ENCODE measurements around the gene YPEL1.
"Not testable (repeated sequence)": the region's sequence is repeated elsewhere in the genome, so short reads cannot be mapped to it uniquely, and the experiment has no call there.

The YPEL1 gene

DNA sequence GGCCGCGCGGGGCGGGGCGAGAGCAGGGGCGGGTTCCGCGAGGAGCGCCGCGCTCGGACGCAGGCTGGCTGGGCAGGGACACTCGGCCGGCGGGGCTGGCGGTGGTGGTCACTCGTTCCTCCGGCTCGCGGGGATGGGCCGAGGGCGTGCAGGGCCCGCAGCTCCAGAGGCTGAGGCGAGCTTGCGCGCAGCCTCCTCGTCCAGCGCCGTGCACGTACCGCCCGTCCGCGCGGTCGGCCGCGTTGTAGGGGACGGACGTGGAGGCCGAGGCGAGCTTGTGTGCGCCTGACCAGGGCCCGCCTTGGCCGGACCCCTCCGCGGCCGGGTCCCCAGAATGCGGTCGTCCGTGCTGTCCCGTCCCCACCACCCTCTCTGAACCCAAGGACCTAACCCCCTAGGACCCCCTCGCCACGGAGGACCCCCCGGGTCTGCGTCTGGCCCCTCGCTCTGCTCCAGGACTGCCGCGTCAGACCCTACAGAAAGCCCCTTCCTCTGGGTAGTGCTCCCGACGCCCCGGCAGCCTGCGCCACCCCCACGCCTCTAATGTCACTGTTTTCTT is 569 bp upstream of the YPEL1 start:
- peak overlapping the region; percentile 40 for H3K4me3 ChIP-seq (ENCODE audit: insufficient read depth, low read depth, low read length)
- H3K27ac ChIP-seq (ENCODE audit: insufficient read depth, low read depth, low read length, poor library complexity, severe bottlenecking), result no peak overlapping the region
- peaks cover 18% of the 10 kb centered on the region for H3K27me3 ChIP-seq (ENCODE audit: control insufficient read depth, insufficient read depth, low read length, poor library complexity, severe bottlenecking)
- H3K36me3 ChIP-seq (ENCODE audit: control insufficient read depth, insufficient read depth, low read length), result no peaks in the 10 kb centered on the region
- no peaks in the 10 kb centered on the region for H3K9me3 ChIP-seq (ENCODE audit: control insufficient read depth, low read length)
- H3K4me1 ChIP-seq (ENCODE audit: control insufficient read depth, insufficient read depth, low read length), result no peaks in the 10 kb centered on the region
- WGBS, 2 experiments, result 10% methylated on average over 64 to 65 of the region's 65 CpGs

DNA sequence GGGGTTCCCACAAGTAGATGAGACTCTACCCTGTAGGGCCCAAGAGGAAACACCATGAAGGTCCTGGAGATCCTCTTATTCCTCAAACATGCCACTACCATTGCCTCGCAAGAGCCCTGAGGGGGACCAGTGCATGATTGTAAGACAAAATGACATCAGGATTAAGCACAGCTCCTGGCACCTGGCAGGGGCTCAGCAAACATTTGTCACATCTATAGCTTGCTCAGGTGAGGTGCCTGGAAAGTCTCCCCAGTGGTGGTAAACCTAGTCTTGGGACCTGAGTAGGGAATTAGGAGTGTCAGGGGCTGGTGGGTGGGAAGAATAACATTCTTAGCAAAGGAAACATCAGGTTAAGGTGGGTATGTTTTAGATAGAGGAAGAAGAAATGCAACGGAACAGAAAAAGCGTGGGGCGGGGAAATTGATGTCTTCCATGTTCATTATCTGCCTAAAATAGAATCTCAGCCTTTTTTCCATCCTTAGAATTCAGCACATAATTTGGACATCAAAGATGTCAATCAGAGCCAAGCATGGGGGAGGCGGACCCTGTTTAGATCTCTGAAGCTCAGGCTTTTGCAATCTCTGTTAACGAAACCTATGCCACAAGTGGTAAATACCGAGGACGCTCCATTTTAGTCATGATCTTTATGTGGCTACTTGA is 924 bp downstream of the YPEL1 start:
- WGBS, 2 experiments, result 36 to 43% methylated on average over 8 of the region's 8 CpGs
- H3K27ac ChIP-seq (ENCODE audit: insufficient read depth, low read depth, low read length, poor library complexity, severe bottlenecking), result peak overlapping the region; percentile 94

GRCh38 chr22:21731503-21731902 is 4.1 kb downstream of the YPEL1 start:
- H3K9me3 ChIP-seq (ENCODE audit: control insufficient read depth, low read length), result no peaks in the 10 kb centered on the region
- H3K36me3 ChIP-seq (ENCODE audit: control insufficient read depth, insufficient read depth, low read length), result no peaks in the 10 kb centered on the region
- no peak overlapping the region for H3K4me3 ChIP-seq (ENCODE audit: insufficient read depth, low read depth, low read length)
- no peak overlapping the region for H3K27ac ChIP-seq (ENCODE audit: insufficient read depth, low read depth, low read length, poor library complexity, severe bottlenecking)
- H3K4me1 ChIP-seq (ENCODE audit: control insufficient read depth, insufficient read depth, low read length), result no peaks in the 10 kb centered on the region
- H3K27me3 ChIP-seq (ENCODE audit: control insufficient read depth, insufficient read depth, low read length, poor library complexity, severe bottlenecking), result peaks cover 1% of the 10 kb centered on the region
- WGBS, 2 experiments, result 92 to 93% methylated on average over 5 of the region's 5 CpGs

More for the DNA sequence above, 924 bp downstream of the YPEL1 start:
- no peaks in the 10 kb centered on the region for H3K9me3 ChIP-seq (ENCODE audit: control insufficient read depth, low read length)
- peak overlapping the region; percentile 70 for H3K4me3 ChIP-seq (ENCODE audit: insufficient read depth, low read depth, low read length)
- H3K36me3 ChIP-seq (ENCODE audit: control insufficient read depth, insufficient read depth, low read length), result no peaks in the 10 kb centered on the region
- peaks cover 15% of the 10 kb centered on the region for H3K27me3 ChIP-seq (ENCODE audit: control insufficient read depth, insufficient read depth, low read length, poor library complexity, severe bottlenecking)
- no peaks in the 10 kb centered on the region for H3K4me1 ChIP-seq (ENCODE audit: control insufficient read depth, insufficient read depth, low read length)

DNA sequence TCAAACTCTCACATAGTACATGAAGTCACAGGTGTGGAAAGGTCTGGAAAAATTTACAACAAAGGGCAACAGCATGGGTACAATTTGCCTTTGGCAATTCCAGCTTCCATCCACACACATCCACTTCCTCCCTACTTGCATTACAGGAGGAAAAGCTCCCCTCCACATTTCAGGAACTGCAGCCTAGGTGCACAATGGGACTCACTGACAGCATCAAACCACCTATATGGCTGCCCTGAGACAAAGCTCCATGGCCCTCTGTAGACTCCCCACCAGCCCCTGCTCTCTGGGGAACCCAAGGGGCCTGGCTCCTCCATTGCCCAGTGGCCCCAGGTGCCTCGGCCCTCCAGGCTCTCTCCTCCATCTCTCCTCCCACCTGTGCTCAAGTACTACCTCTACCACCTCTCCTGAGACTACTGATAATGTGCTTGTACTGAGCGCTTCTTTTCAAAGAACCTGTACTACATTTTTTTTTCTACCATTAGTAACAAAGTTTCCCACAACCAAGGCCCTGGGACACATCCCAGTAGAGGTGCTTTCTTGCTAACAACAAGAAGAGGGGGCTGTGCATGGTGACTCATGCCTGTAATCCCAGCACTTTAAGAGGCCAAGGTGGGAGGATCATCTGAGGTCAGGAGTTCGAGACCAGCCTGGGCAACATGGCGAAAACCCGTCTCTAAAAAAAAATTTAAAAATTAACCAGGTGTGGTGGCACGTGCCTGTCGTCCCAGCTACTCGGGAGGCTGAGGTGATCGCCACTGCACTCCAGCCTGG is 4.9 kb downstream of the YPEL1 start:
- Histone ChIP-seq H3K9me3 (ENCODE audit: control insufficient read depth, low read length) (no peaks in the 10 kb centered on the region), H3K4me3 (ENCODE audit: insufficient read depth, low read depth, low read length) (no peak overlapping the region), H3K4me1 (ENCODE audit: control insufficient read depth, insufficient read depth, low read length) (no peaks in the 10 kb centered on the region), H3K27me3 (ENCODE audit: control insufficient read depth, insufficient read depth, low read length, poor library complexity, severe bottlenecking) (no peaks in the 10 kb centered on the region), H3K36me3 (ENCODE audit: control insufficient read depth, insufficient read depth, low read length) (no peaks in the 10 kb centered on the region), H3K27ac (ENCODE audit: insufficient read depth, low read depth, low read length, poor library complexity, severe bottlenecking) (no peak overlapping the region)
- WGBS, 2 experiments, result 94% methylated on average over 9 of the region's 9 CpGs

DNA sequence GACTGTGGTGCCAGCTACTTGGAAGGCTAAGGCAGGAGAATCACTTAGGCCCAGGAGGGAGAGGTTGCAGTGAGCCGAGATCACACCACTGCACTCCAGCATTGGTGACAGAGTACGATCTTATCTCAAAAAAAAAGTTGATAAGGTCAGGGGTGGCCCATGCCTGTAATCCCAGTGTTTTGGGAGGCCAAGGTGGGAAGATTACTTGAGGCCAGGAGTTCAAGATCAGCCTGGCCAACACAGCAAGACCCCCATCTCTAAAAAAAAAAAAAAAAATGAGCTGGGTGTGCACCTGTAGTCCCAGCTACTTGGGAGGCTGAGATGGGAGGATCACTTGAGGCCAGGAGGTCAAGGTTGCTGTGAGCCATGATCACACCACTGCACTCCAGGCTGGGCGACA is 6.4 kb downstream of the YPEL1 start:
- not testable (repeated sequence) for H3K36me3 ChIP-seq (ENCODE audit: control insufficient read depth, insufficient read depth, low read length); H3K27me3 ChIP-seq (ENCODE audit: control insufficient read depth, insufficient read depth, low read length, poor library complexity, severe bottlenecking); H3K4me3 ChIP-seq (ENCODE audit: insufficient read depth, low read depth, low read length); H3K27ac ChIP-seq (ENCODE audit: insufficient read depth, low read depth, low read length, poor library complexity, severe bottlenecking); H3K4me1 ChIP-seq (ENCODE audit: control insufficient read depth, insufficient read depth, low read length); H3K9me3 ChIP-seq (ENCODE audit: control insufficient read depth, low read length)
- 90 to 96% methylated on average over 2 of the region's 3 CpGs for WGBS, 2 experiments

DNA sequence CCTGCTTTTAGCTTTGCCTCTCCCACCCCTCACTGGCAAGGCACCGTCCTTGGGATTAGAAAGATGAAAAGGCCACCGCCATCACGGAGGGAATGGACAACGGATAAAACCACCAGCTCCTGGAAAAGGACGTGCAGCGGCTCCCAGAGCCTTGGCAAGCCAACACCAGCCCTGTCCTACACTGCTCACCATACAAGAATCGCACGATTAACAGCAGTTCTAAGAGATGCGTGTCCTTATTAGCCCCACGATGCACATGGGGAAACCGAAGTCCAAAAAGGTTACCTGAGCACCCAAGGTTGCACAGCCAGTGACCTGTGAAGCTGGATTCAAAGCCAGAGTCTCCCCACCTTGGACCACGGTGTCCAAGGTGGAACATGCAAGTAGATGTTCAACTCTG is 7.3 kb downstream of the YPEL1 start:
- Histone ChIP-seq H3K27me3 (ENCODE audit: control insufficient read depth, insufficient read depth, low read length, poor library complexity, severe bottlenecking) (no peaks in the 10 kb centered on the region), H3K4me3 (ENCODE audit: insufficient read depth, low read depth, low read length) (no peak overlapping the region), H3K36me3 (ENCODE audit: control insufficient read depth, insufficient read depth, low read length) (no peaks in the 10 kb centered on the region), H3K4me1 (ENCODE audit: control insufficient read depth, insufficient read depth, low read length) (no peaks in the 10 kb centered on the region), H3K27ac (ENCODE audit: insufficient read depth, low read depth, low read length, poor library complexity, severe bottlenecking) (no peak overlapping the region), H3K9me3 (ENCODE audit: control insufficient read depth, low read length) (no peaks in the 10 kb centered on the region)
- 84% methylated on average over 12 of the region's 12 CpGs for WGBS, 2 experiments

GRCh38 chr22:21727768-21728167 is 7.8 kb downstream of the YPEL1 start:
- H3K4me1 ChIP-seq (ENCODE audit: control insufficient read depth, insufficient read depth, low read length), result no peaks in the 10 kb centered on the region
- no peak overlapping the region for H3K27ac ChIP-seq (ENCODE audit: insufficient read depth, low read depth, low read length, poor library complexity, severe bottlenecking)
- H3K36me3 ChIP-seq (ENCODE audit: control insufficient read depth, insufficient read depth, low read length), result no peaks in the 10 kb centered on the region
- H3K9me3 ChIP-seq (ENCODE audit: control insufficient read depth, low read length), result no peaks in the 10 kb centered on the region
- H3K27me3 ChIP-seq (ENCODE audit: control insufficient read depth, insufficient read depth, low read length, poor library complexity, severe bottlenecking), result no peaks in the 10 kb centered on the region
- no peak overlapping the region for H3K4me3 ChIP-seq (ENCODE audit: insufficient read depth, low read depth, low read length)
- 93 to 96% methylated on average over 10 of the region's 10 CpGs for WGBS, 2 experiments

- H3K27ac ChIP-seq (ENCODE audit: insufficient read depth, low read depth, low read length, poor library complexity, severe bottlenecking), result no peak overlapping the region
- H3K27me3 ChIP-seq (ENCODE audit: control insufficient read depth, insufficient read depth, low read length, poor library complexity, severe bottlenecking), result no peaks in the 10 kb centered on the region
- no peaks in the 10 kb centered on the region for H3K36me3 ChIP-seq (ENCODE audit: control insufficient read depth, insufficient read depth, low read length)
- H3K4me1 ChIP-seq (ENCODE audit: control insufficient read depth, insufficient read depth, low read length), result no peaks in the 10 kb centered on the region
- no peaks in the 10 kb centered on the region for H3K9me3 ChIP-seq (ENCODE audit: control insufficient read depth, low read length)
- no peak overlapping the region for H3K4me3 ChIP-seq (ENCODE audit: insufficient read depth, low read depth, low read length)
- 88 to 92% methylated on average over 2 to 4 of the region's 4 CpGs for WGBS, 2 experiments
Observed at GRCh38 chr22:21727159-21727558, 8.4 kb downstream of the YPEL1 start.

DNA sequence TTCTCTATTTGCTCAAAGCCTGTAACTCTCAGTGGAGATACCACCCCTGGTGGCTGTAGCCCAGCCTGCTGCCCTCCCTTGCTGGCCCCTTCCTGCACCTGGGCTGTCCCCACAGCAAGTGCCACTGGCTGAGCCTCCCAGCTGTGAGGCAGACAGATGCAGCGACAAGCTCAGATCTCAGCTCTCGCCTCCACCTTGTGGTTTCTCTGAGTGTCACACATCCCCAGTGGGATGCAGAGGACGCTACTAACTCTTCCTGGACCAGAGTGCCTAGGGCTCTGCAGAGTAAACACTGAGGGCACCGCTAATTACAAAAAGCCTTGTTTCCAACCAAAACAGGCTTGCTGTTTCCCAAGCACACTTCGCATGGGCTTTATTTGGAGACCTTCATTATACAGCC is 8.9 kb downstream of the YPEL1 start:
- Histone ChIP-seq H3K9me3 (ENCODE audit: control insufficient read depth, low read length) (no peaks in the 10 kb centered on the region), H3K4me3 (ENCODE audit: insufficient read depth, low read depth, low read length) (no peak overlapping the region), H3K27ac (ENCODE audit: insufficient read depth, low read depth, low read length, poor library complexity, severe bottlenecking) (no peak overlapping the region), H3K27me3 (ENCODE audit: control insufficient read depth, insufficient read depth, low read length, poor library complexity, severe bottlenecking) (no peaks in the 10 kb centered on the region), H3K36me3 (ENCODE audit: control insufficient read depth, insufficient read depth, low read length) (no peaks in the 10 kb centered on the region), H3K4me1 (ENCODE audit: control insufficient read depth, insufficient read depth, low read length) (no peaks in the 10 kb centered on the region)
- 23 to 31% methylated on average over 5 of the region's 5 CpGs for WGBS, 2 experiments

- 85 to 88% methylated on average over 19 of the region's 19 CpGs for whole genome bisulfite sequencing, 2 experiments
- Histone ChIP-seq H3K9me3 (ENCODE audit: control insufficient read depth, low read length) (no peaks in the 10 kb centered on the region), H3K36me3 (ENCODE audit: control insufficient read depth, insufficient read depth, low read length) (no peaks in the 10 kb centered on the region), H3K4me1 (ENCODE audit: control insufficient read depth, insufficient read depth, low read length) (no peaks in the 10 kb centered on the region), H3K27me3 (ENCODE audit: control insufficient read depth, insufficient read depth, low read length, poor library complexity, severe bottlenecking) (no peaks in the 10 kb centered on the region), H3K27ac (ENCODE audit: insufficient read depth, low read depth, low read length, poor library complexity, severe bottlenecking) (no peak overlapping the region), H3K4me3 (ENCODE audit: insufficient read depth, low read depth, low read length) (no peak overlapping the region)
Observed at GRCh38 chr22:21725956-21726649, 9.5 kb downstream of the YPEL1 start.
